Measurements from ENCODE around the gene GALNT6. TPM values are rescaled to one million over a fixed set of nuclear protein-coding genes. Genes with fewer than 3 reads are reported as not detected.
"Not testable (repeated sequence)": the region's sequence is repeated elsewhere in the genome, so short reads cannot be mapped to it uniquely, and the experiment has no call there.

GALNT6 gene
- total and polyA plus RNA-seq, 2 donors (not counting 3 experiments of a cell fraction or from before 2014, with no cell fraction given): 18.7 to 39.2 TPM

- H3K4me2 ChIP-seq (ENCODE audit: insufficient read depth, low read length); H3K9me3 ChIP-seq (replicated peaks; ENCODE audit: control insufficient read depth, insufficient read depth, low read length); H3K27me3 ChIP-seq (ENCODE audit: control insufficient read depth in 2 of 2, insufficient read depth in 2 of 2, low read length in 2 of 2); H4K20me1 ChIP-seq (replicated peaks; ENCODE audit: control insufficient read depth, extremely low read depth, insufficient read depth, low read length); H3K4me1 ChIP-seq (ENCODE audit: control insufficient read depth, extremely low read depth, insufficient read depth, low read length); H2AFZ ChIP-seq (ENCODE audit: low read depth, low read length); dilution Hi-C loops (cut with MboI; ENCODE audit: extremely low pct_ligation_motif_present, low sequenced_read_pairs); CTCF ChIA-PET; DNase-seq (ENCODE audit: low read depth, low spot score); H3K9me1 ChIP-seq (replicated peaks; ENCODE audit: control insufficient read depth, extremely low read depth, insufficient read depth, low read length); H3K79me2 ChIP-seq (ENCODE audit: control insufficient read depth, insufficient read depth, low read length); H3K4me3 ChIP-seq (replicated peaks in 1 of 3; ENCODE audit: insufficient read depth in 1 of 3, low read depth in 1 of 3, low read length in 3 of 3); BruUV-seq (replicated peaks); H3K27ac ChIP-seq (ENCODE audit: insufficient read depth, low read depth, low read length); intact Hi-C loops (cut with micrococcal nuclease); H3K9ac ChIP-seq (replicated peaks; ENCODE audit: extremely low read depth, insufficient read depth, low read length); H3K36me3 ChIP-seq (ENCODE audit: control insufficient read depth in 2 of 2, extremely low read depth in 1 of 2, insufficient read depth in 2 of 2, low read length in 2 of 2); FAIRE-seq: not testable (repeated sequence)
- POLR2A ChIA-PET: interaction anchor here (0.5 kb wide), 1 partner anchor 512 kb away, joined by 3 read pairs; no protein-coding TSS in a partner anchor
These were observed 53.9 kb downstream of the GALNT6 start for GRCh38 chr12:51337336-51337735.

DNA sequence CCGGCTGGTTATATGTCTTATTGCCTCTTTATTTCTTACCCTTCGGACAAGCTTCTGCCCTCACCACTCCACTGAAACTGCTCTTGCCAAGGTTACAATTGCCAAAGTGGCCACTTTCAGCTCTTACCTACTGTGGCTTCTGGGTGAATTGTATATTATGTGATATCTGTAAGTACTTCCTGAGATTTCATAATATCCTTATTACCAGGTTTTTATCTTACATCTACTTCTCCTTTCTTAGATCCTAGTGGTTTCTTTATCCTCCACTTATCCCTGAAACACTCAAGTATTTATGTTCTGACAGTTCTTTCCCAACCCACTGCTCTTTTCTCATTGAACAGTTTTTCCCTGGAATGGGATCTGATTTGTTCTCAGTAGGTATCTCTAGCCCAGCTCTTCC is 55.3 kb downstream of the GALNT6 start:
- DNase-seq (ENCODE audit: low read depth, low spot score): no peak
- Histone ChIP-seq H3K79me2 (ENCODE audit: control insufficient read depth, insufficient read depth, low read length) (no peaks in the 10 kb centered on the region), H4K20me1 (replicated peaks; ENCODE audit: control insufficient read depth, extremely low read depth, insufficient read depth, low read length) (no peaks in the 10 kb centered on the region), H3K9me3 (replicated peaks; ENCODE audit: control insufficient read depth, insufficient read depth, low read length) (no peaks in the 10 kb centered on the region), H3K27me3 (ENCODE audit: control insufficient read depth in 2 of 2, insufficient read depth in 2 of 2, low read length in 2 of 2) (no peaks in the 10 kb centered on the region), H3K4me1 (ENCODE audit: control insufficient read depth, extremely low read depth, insufficient read depth, low read length) (no peaks in the 10 kb centered on the region), H3K4me3 (replicated peaks in 1 of 3; ENCODE audit: insufficient read depth in 1 of 3, low read depth in 1 of 3, low read length in 3 of 3) (no peak overlapping the region), H3K9me1 (replicated peaks; ENCODE audit: control insufficient read depth, extremely low read depth, insufficient read depth, low read length) (no peaks in the 10 kb centered on the region), H3K9ac (replicated peaks; ENCODE audit: extremely low read depth, insufficient read depth, low read length) (no peak overlapping the region), H3K27ac (ENCODE audit: insufficient read depth, low read depth, low read length) (no peak overlapping the region), H2AFZ (ENCODE audit: low read depth, low read length) (no peak overlapping the region), H3K36me3 (ENCODE audit: control insufficient read depth in 2 of 2, extremely low read depth in 1 of 2, insufficient read depth in 2 of 2, low read length in 2 of 2) (no peaks in the 10 kb centered on the region), H3K4me2 (ENCODE audit: insufficient read depth, low read length) (no peak overlapping the region)
- intact Hi-C loops (cut with micrococcal nuclease): no loop called here
- no peak for FAIRE-seq
- ChIA-PET POLR2A (no interaction called here), CTCF (interaction anchor here (0.9 to 1.3 kb wide), 3 partner anchors 36 to 193 kb away, joined by 3 read pairs; no protein-coding TSS in a partner anchor)
- dilution Hi-C loops (cut with MboI; ENCODE audit: extremely low pct_ligation_motif_present, low sequenced_read_pairs): no loop called here
- TF ChIP-seq POLR2AphosphoS5 (IDR thresholded peaks at IDR 0.05; ENCODE audit: insufficient read depth, low read depth, low read length) (no peak), FOS (IDR thresholded peaks at IDR 0.05; ENCODE audit: borderline replicate concordance, insufficient read depth, low read length) (no peak), MAX (IDR thresholded peaks at IDR 0.05; ENCODE audit: insufficient read depth, insufficient read length) (no peak), GATA2 (IDR thresholded peaks at IDR 0.05; ENCODE audit: insufficient read depth, insufficient read length, low read depth, low read length) (no peak), CTCF (IDR thresholded peaks at IDR 0.05; ENCODE audit: extremely low read depth in 1 of 2, insufficient read depth in 1 of 2, low read depth in 1 of 2, low read length in 2 of 2) (no peak), POLR2A (IDR thresholded peaks at IDR 0.05; ENCODE audit: low read depth, low read length) (no peak), MYC (IDR thresholded peaks at IDR 0.05; ENCODE audit: low read depth, low read length) (no peak), JUN (IDR thresholded peaks at IDR 0.05; ENCODE audit: borderline replicate concordance, insufficient read depth, insufficient read length, low read depth) (no peak), EZH2 (IDR thresholded peaks at IDR 0.05; ENCODE audit: borderline replicate concordance, low read depth, low read length, severe bottlenecking) (no peak)
- BruUV-seq (replicated peaks): no TSS peak
